ENCODE data around the gene WDFY2.

Gene WDFY2

GRCh38 chr13:51740698-51741097 is 156.4 kb downstream of the WDFY2 start:
- no peak for DNase-seq (ENCODE audit: low spot score)

GRCh38 chr13:51742031-51742430 is 157.8 kb downstream of the WDFY2 start:
- DNase-seq (ENCODE audit: low spot score): no peak

GRCh38 chr13:51742611-51743010 is 158.3 kb downstream of the WDFY2 start:
- DNase-seq (ENCODE audit: low spot score): no peak

GRCh38 chr13:51745243-51745642 is 161.0 kb downstream of the WDFY2 start:
- DNase-seq (ENCODE audit: low spot score): no peak

- DNase-seq (ENCODE audit: low spot score): no peak
Observed at GRCh38 chr13:51746802-51747201, 162.5 kb downstream of the WDFY2 start.

GRCh38 chr13:51747438-51748434 is 163.5 kb downstream of the WDFY2 start:
- DNase-seq (ENCODE audit: low spot score): no peak

GRCh38 chr13:51756651-51757050 is 172.4 kb downstream of the WDFY2 start:
- DNase-seq (ENCODE audit: low spot score): no peak

GRCh38 chr13:51758691-51759090 is 174.4 kb downstream of the WDFY2 start:
- no peak for DNase-seq (ENCODE audit: low spot score)

GRCh38 chr13:51759240-51759639 is 175.0 kb downstream of the WDFY2 start:
- no peak for DNase-seq (ENCODE audit: low spot score)

- no peak for DNase-seq (ENCODE audit: low spot score)
Observed at GRCh38 chr13:51760592-51760991, 176.3 kb downstream of the WDFY2 start.

- no peak for DNase-seq (ENCODE audit: low spot score)
Observed at GRCh38 chr13:51761643-51762350, 177.5 kb downstream of the WDFY2 start.

- DNase-seq (ENCODE audit: low spot score): no peak
Observed at GRCh38 chr13:51763486-51763885, 179.2 kb downstream of the WDFY2 start.

- no peak for DNase-seq (ENCODE audit: low spot score)
Observed at GRCh38 chr13:51764184-51765141, 180.2 kb downstream of the WDFY2 start.

GRCh38 chr13:51765142-51765515 is 180.9 kb downstream of the WDFY2 start:
- DNase-seq (ENCODE audit: low spot score): no peak

- DNase-seq (ENCODE audit: low spot score): peak; percentile 11
Observed at GRCh38 chr13:51767100-51767499, 182.8 kb downstream of the WDFY2 start.

- DNase-seq (ENCODE audit: low spot score): no peak
Observed at GRCh38 chr13:51768378-51768921, 184.2 kb downstream of the WDFY2 start.

- DNase-seq (ENCODE audit: low spot score): no peak
Observed at GRCh38 chr13:51768976-51769375, 184.7 kb downstream of the WDFY2 start.

GRCh38 chr13:51769455-51770127 is 185.3 kb downstream of the WDFY2 start:
- DNase-seq (ENCODE audit: low spot score): no peak

GRCh38 chr13:51770160-51770559 is 185.9 kb downstream of the WDFY2 start:
- no peak for DNase-seq (ENCODE audit: low spot score)

GRCh38 chr13:51770681-51771417 is 186.6 kb downstream of the WDFY2 start:
- no peak for DNase-seq (ENCODE audit: low spot score)

All from NAMALWA (cell line).